GM23248 (cell line): Measurements from ENCODE around the gene SARM1. TPM values are rescaled to one million over a fixed set of nuclear protein-coding genes. Genes with fewer than 3 reads are reported as not detected.

ENCODE experiments used
- DNase-seq: peaks from one replicate; pipeline ENCODE4 v3.0.0-alpha.2; 2015
- H2AFZ ChIP-seq: fragments of 200-600 bp; sonication (generic); 2 replicates; pipeline ENCODE4 v1.6.1; 2016; ENCODE audit warnings: antibody characterized with exemption
- H3F3A ChIP-seq: fragments of 200-600 bp; sonication (generic); 2 replicates; pipeline ENCODE4 v1.6.1; 2016; ENCODE audit warnings: mild to moderate bottlenecking, antibody characterized with exemption, mixed run types; ENCODE audit not compliant: insufficient read depth
- H3K27ac ChIP-seq: fragments of 200-600 bp; sonication (generic); 2 replicates; pipeline ENCODE4 v1.5.1; 2016; ENCODE audit warnings: mild to moderate bottlenecking
- H3K27me3 ChIP-seq: fragments of 200-600 bp; sonication (generic); replicated peaks from 2 replicates; pipeline ENCODE4 v1.6.1; 2016; ENCODE audit warnings: mild to moderate bottlenecking; ENCODE audit not compliant: insufficient read depth
- H3K36me3 ChIP-seq: fragments of 200-600 bp; sonication (generic); 2 replicates; pipeline ENCODE4 v1.6.1; 2016; ENCODE audit warnings: low read depth, mild to moderate bottlenecking
- H3K4me1 ChIP-seq: fragments of 200-600 bp; sonication (generic); 2 replicates; pipeline ENCODE4 v1.6.1; 2016; ENCODE audit warnings: mild to moderate bottlenecking; ENCODE audit not compliant: insufficient read depth
- H3K4me2 ChIP-seq: fragments of 200-600 bp; sonication (generic); one replicate; pipeline ENCODE4 v1.6.1; 2016; ENCODE audit warnings: mild to moderate bottlenecking; ENCODE audit not compliant: unreplicated experiment
- H3K4me3 ChIP-seq: fragments of 200-600 bp; sonication (generic); 2 replicates; pipeline ENCODE4 v1.5.1; 2016; ENCODE audit warnings: mild to moderate bottlenecking
- H3K79me2 ChIP-seq: fragments of 200-600 bp; sonication (generic); 2 replicates; pipeline ENCODE4 v1.6.1; 2016; ENCODE audit warnings: mild to moderate bottlenecking; ENCODE audit not compliant: insufficient read depth
- H3K9ac ChIP-seq: fragments of 200-600 bp; sonication (generic); 2 replicates; pipeline ENCODE4 v1.6.1; 2016; ENCODE audit warnings: mild to moderate bottlenecking
- H3K9me2 ChIP-seq: fragments of 200-600 bp; sonication (generic); 2 replicates; pipeline ENCODE4 v1.6.1; 2016; ENCODE audit warnings: mixed run types, mild to moderate bottlenecking, moderate library complexity; ENCODE audit not compliant: insufficient read depth
- H3K9me3 ChIP-seq: fragments of 200-600 bp; sonication (generic); one replicate; pipeline ENCODE4 v1.6.1; 2017; ENCODE audit warnings: low read depth
- H4K20me1 ChIP-seq: fragments of 200-600 bp; sonication (generic); 2 replicates; pipeline ENCODE4 v1.6.0; 2016; ENCODE audit not compliant: insufficient read depth
- EZH2 ChIP-seq: fragments of 200-600 bp; sonication (generic); IDR thresholded peaks from 2 replicates; pipeline ENCODE4 v1.6.1; 2018; ENCODE audit warnings: antibody characterized with exemption, mild to moderate bottlenecking; ENCODE audit not compliant: insufficient read depth, poor library complexity, severe bottlenecking
- EZH2phosphoT487 ChIP-seq: fragments of 200-600 bp; sonication (generic); IDR thresholded peaks from 2 replicates; pipeline ENCODE4 v1.6.1; 2018; ENCODE audit warnings: antibody characterized with exemption, moderate library complexity, mild to moderate bottlenecking, low read depth; ENCODE audit not compliant: insufficient read depth
- WGBS, 2 experiments: methylation state at CpG; one replicate each; pipeline ENCODE4 v1.1.6; 2015 to 2017; ENCODE audit warnings: low lambda C conversion rate in 2 of 2, low coverage in 1 of 2; ENCODE audit errors: missing lambda C conversion rate in 2 of 2; 5-methylcytosine and 5-hydroxymethylcytosine counted together
- in situ Hi-C: fragments of 300-500 bp; cut with MboI; formaldehyde crosslinking; loops from 2 replicates; pipeline ENCODE4 v1.15.0; 2020
- microRNA-seq: library from miRNA; unstranded; fragments of <30 nt; microRNA quantifications from one replicate; pipeline ENCODE4, GENCODE V29; 2016; ENCODE audit warnings: borderline number of aligned reads
- polyA plus RNA-seq: library from polyadenylated mRNA; unstranded; fragments of >200 nt; fragmentation: Nextera tagmentation; extraction: Ambion mirVana; gene quantifications from 2 replicates; pipeline ENCODE4 v1.2.1, GENCODE V29; 2016
- total RNA-seq: library from RNA; depleted of rRNA; stranded (reverse); fragments of >200 nt; shearing (Covaris generic); gene quantifications from 2 replicates; pipeline ENCODE4 v1.2.3, GENCODE V29; 2014; rRNA removed

SARM1 gene
- total and polyA plus RNA-seq, 2 experiments from 2014 or later = 5.8 to 24.2 TPM

- Histone ChIP-seq H3K4me2 (no peak overlapping the region), H3K4me3 (no peak overlapping the region), H3F3A (no peaks in the 10 kb centered on the region), H3K79me2 (no peaks in the 10 kb centered on the region), H4K20me1 (no peaks in the 10 kb centered on the region), H3K36me3 (no peaks in the 10 kb centered on the region), H3K9me2 (no peaks in the 10 kb centered on the region), H3K9me3 (no peaks in the 10 kb centered on the region), H3K27ac (no peak overlapping the region), H3K4me1 (no peaks in the 10 kb centered on the region), H3K27me3 (peaks cover 26% of the 10 kb centered on the region), H2AFZ (no peak overlapping the region), H3K9ac (no peak overlapping the region)
- TF ChIP-seq EZH2phosphoT487 (no peak), EZH2 (no peak)
- in situ Hi-C loops = no loop called here
- no peak for DNase-seq
- WGBS, 2 experiments = 71 to 76% methylated on average over 8 of the region's 8 CpGs
These were observed 75.4 kb downstream of the SARM1 start for GRCh38 chr17:28446716-28447395.

- Histone ChIP-seq H3K27me3 (peaks cover 26% of the 10 kb centered on the region), H3F3A (no peaks in the 10 kb centered on the region), H3K79me2 (no peaks in the 10 kb centered on the region), H3K4me2 (no peak overlapping the region), H3K27ac (no peak overlapping the region), H3K4me3 (no peak overlapping the region), H2AFZ (no peak overlapping the region), H3K4me1 (no peaks in the 10 kb centered on the region), H4K20me1 (no peaks in the 10 kb centered on the region), H3K9me3 (no peaks in the 10 kb centered on the region), H3K9me2 (no peaks in the 10 kb centered on the region), H3K36me3 (no peaks in the 10 kb centered on the region), H3K9ac (no peak overlapping the region)
- WGBS, 2 experiments = 28 to 38% methylated on average over 4 to 5 of the region's 5 CpGs
- DNase-seq = no peak
- in situ Hi-C loops = no loop called here
- TF ChIP-seq EZH2phosphoT487 = no peak
- no peak for TF ChIP-seq EZH2
These were observed 75.9 kb downstream of the SARM1 start for GRCh38 chr17:28447396-28447760.

GRCh38 chr17:28449859-28450258 lies 78.4 kb downstream of the SARM1 start:
- Histone ChIP-seq H3F3A (no peaks in the 10 kb centered on the region), H3K4me2 (no peak overlapping the region), H3K4me1 (no peaks in the 10 kb centered on the region), H3K9me2 (no peaks in the 10 kb centered on the region), H3K4me3 (no peak overlapping the region), H3K79me2 (no peaks in the 10 kb centered on the region), H4K20me1 (no peaks in the 10 kb centered on the region), H3K9me3 (no peaks in the 10 kb centered on the region), H3K9ac (no peak overlapping the region), H3K36me3 (no peaks in the 10 kb centered on the region), H3K27me3 (peaks cover 20% of the 10 kb centered on the region), H2AFZ (no peak overlapping the region), H3K27ac (no peak overlapping the region)
- in situ Hi-C loops = no loop called here
- no peak for DNase-seq
- TF ChIP-seq EZH2 (no peak), EZH2phosphoT487 (no peak)
- WGBS, 2 experiments = 73 to 74% methylated on average over 1 of the region's 1 CpG

Small RNA genes lying within 50 kb of the gene (microRNA-seq; reads per million reads assigned to microRNA genes)
- not detected for gene MIR4723

Other genes starting within 250 kb of the SARM1 start
- 15.9 and 16.1 TPM in 2 replicates for gene TMEM97, start 52.5 kb upstream of the SARM1 start, total RNA-seq
- gene TMEM97, start 52.5 kb upstream of the SARM1 start, polyA plus RNA-seq = 16.3 and 20.1 TPM in 2 replicates
- gene IFT20, start 36.2 kb upstream of the SARM1 start, total RNA-seq = 79.3 and 80.5 TPM in 2 replicates
- 111 and 116 TPM in 2 replicates for gene IFT20, start 36.2 kb upstream of the SARM1 start, polyA plus RNA-seq
- gene TNFAIP1, start 35.9 kb upstream of the SARM1 start, total RNA-seq = 47.7 and 50.8 TPM in 2 replicates
- 53.7 and 59.4 TPM in 2 replicates for gene TNFAIP1, start 35.9 kb upstream of the SARM1 start, polyA plus RNA-seq
- gene POLDIP2, start 14.2 kb upstream of the SARM1 start, total RNA-seq = 80.1 and 92.7 TPM in 2 replicates
- gene POLDIP2, start 14.2 kb upstream of the SARM1 start, polyA plus RNA-seq = 105 and 112 TPM in 2 replicates
- gene SEBOX, start 6.5 kb upstream of the SARM1 start, total RNA-seq = not detected in 2 replicates
- gene SEBOX, start 6.5 kb upstream of the SARM1 start, polyA plus RNA-seq = not detected in 2 replicates
- not detected in 2 replicates for gene VTN, start 1.4 kb upstream of the SARM1 start, total RNA-seq
- gene VTN, start 1.4 kb upstream of the SARM1 start, polyA plus RNA-seq = 0.24 and 0.34 TPM in 2 replicates
- gene SLC46A1, start 34.5 kb downstream of the SARM1 start, total RNA-seq = 5.9 and 11.1 TPM in 2 replicates
- gene SLC46A1, start 34.5 kb downstream of the SARM1 start, polyA plus RNA-seq = 4.9 and 6.2 TPM in 2 replicates
- gene SLC13A2, start 102.0 kb downstream of the SARM1 start, total RNA-seq = not detected in 2 replicates
- not detected in 2 replicates for gene SLC13A2, start 102.0 kb downstream of the SARM1 start, polyA plus RNA-seq
- gene FOXN1, start 134.7 kb downstream of the SARM1 start, total RNA-seq = not detected in 2 replicates
- not detected in 2 replicates for gene FOXN1, start 134.7 kb downstream of the SARM1 start, polyA plus RNA-seq
- 30.9 and 50.9 TPM in 2 replicates for gene UNC119, start 180.9 kb downstream of the SARM1 start, total RNA-seq
- gene UNC119, start 180.9 kb downstream of the SARM1 start, polyA plus RNA-seq = 28.8 and 29.4 TPM in 2 replicates
- 57.8 and 76.0 TPM in 2 replicates for gene PIGS, start 199.8 kb downstream of the SARM1 start, total RNA-seq
- gene PIGS, start 199.8 kb downstream of the SARM1 start, polyA plus RNA-seq = 68.8 and 72.7 TPM in 2 replicates
- gene ALDOC, start 205.2 kb downstream of the SARM1 start, total RNA-seq = 36.4 and 47.3 TPM in 2 replicates
- gene ALDOC, start 205.2 kb downstream of the SARM1 start, polyA plus RNA-seq = 18.4 and 18.5 TPM in 2 replicates
- gene SPAG5, start 227.3 kb downstream of the SARM1 start, total RNA-seq = 14.0 and 27.0 TPM in 2 replicates
- gene SPAG5, start 227.3 kb downstream of the SARM1 start, polyA plus RNA-seq = 20.5 TPM in 2 replicates
- 1.2 and 6.8 TPM in 2 replicates for gene RSKR, start 242.5 kb downstream of the SARM1 start, total RNA-seq
- 0.58 and 0.86 TPM in 2 replicates for gene RSKR, start 242.5 kb downstream of the SARM1 start, polyA plus RNA-seq